Activated naive CD4-positive, alpha-beta T cell treated with anti-CD3 and anti-CD28 coated beads, Interleukin-2, amount 50 U/mL, for 16 hours (primary cell): ENCODE results near the gene SCYL2.
"Not testable (repeated sequence)": the region's sequence is repeated elsewhere in the genome, so short reads cannot be mapped to it uniquely, and the experiment has no call there.

Experiments used
- DNase-seq: peaks from one replicate; pipeline ENCODE4 v3.0.0-alpha.2; 2020

Gene SCYL2

DNA sequence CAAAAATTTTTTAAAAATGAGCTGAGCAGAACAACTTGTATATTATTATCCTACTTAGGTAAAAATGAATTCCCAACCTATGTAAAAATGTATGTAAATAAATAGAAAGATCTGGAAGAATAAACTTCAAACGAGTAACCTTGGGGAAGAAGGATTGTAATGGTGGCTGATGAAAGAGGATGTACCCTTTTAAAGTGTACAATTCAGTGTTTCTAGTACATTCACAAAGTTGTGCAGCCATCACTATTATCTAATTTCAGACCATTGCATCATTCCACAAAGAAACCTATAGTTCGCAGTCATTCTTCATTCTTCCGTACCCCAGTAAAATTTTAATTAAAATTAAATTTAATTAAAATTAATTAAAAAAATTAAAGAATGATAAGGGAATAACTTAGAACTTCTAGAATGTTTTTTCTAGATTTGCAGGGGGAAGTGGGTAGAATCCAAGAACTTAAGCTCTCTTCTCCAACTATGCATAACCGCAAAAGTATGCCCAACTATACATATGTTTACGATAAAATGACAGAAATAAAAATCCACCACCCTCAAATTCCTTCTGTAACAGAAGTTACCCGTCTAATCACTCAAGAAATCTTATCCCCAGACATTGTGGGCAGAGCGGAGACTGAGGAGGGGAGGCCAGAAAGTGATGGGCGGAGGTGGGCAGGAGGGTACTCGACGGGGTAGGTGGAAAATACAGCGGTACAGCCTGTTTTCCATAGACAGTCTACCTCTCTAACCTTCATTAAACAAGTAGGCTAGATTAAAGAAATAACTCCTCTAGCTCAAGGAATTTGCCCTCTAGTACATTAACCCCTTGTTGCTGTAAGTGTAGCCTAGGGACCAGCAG, 1.0 kb upstream of the SCYL2 start:
- DNase-seq = no peak

DNA sequence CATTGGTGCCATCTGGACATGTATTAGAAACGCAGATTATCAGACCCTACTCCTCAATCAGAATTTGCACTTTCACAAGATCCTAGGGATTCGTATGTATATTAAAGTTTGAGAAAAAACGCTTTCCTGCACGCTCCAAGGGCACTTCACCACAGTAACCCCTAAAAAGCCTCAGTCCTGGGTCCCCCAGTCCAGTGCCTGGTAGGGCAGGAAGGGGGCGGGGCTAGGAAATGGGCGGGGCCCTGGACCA, 467 bp upstream of the SCYL2 start:
- peak; percentile 93 for DNase-seq

DNA sequence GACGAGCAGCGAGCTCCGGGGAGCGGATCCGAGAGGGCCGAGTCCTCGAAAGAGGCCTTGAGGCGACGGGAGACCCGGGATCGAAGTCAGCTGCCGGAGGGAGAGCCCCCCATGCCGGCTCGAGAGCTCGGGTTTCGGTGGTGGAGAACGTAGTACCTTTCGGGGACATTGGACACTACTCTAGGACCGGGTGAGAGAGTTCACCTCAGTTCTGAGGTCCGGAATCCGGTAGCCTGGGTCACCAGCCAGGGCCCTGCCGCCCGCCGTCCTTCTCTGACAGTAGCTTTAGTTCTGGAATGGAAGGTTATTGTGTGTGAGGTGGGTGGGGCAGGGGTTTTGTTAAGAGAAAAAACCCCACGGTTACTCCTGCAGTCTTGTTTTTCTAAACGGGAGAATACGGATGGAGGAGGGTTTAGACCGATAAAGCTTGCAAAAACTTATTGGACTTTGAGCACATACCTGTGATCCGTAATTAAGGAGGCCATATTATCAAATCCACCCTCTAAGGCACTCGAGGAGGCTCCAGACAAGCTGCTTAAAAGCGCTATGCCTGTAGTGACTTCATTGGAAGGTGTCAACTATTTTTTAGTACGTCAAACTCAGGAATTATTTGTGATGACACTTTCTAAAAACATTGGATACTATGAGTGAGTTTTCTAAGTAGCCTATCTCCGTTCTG, 765 bp downstream of the SCYL2 start:
- DNase-seq = peak; percentile 14

DNA sequence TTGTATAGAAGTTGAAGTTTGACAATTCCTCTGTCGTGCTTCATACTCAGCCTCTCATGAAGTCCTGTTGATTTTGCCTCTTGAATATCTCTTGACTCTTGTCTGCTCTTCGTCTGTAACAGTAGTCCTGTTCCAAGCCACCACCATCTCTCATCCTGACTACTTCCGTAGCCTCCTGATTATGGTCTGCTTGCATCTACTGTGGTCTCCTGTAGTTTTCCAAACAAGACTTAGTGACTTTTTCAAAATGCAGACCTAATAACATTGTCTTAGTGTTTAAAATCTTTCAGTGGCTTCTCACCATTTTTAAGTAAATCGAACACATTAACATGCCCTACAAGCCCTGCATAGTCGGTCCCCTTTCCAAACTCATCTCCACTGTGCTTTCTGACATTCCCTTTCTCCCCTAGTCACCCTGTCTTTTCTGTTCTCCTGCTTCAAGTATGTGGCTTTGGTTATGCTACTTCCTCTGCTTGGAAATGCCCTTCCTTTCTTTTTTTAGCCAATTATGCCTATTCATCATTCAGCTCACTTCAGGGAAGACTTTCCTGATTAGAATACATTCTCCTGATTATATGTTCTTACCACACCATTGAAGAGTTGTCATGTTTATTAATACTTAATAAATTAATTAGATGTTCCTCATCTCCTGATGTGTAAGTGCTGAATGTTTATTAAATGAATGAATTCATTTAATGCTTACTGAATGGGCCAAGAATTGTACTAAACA, 2.0 kb downstream of the SCYL2 start:
- no peak for DNase-seq

DNA sequence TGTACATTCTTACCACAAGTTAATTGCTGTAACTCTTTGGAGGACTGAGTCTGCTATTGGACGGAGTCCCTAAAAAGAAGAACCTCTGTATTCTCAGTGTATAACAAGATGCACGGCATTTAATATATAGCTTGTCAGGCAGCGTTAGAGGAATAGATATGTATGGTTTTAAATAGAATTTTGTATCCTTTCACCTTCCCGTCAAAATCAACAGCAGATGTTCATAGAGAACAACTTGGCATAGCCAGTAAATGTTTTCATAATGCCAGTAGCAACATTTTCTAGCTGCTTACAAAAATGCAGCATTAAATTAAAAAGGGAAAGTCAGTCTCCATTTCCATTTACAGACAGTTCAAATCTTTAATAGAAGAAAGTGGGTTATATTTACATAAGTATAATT, 6.8 kb downstream of the SCYL2 start:
- no peak for DNase-seq

DNA sequence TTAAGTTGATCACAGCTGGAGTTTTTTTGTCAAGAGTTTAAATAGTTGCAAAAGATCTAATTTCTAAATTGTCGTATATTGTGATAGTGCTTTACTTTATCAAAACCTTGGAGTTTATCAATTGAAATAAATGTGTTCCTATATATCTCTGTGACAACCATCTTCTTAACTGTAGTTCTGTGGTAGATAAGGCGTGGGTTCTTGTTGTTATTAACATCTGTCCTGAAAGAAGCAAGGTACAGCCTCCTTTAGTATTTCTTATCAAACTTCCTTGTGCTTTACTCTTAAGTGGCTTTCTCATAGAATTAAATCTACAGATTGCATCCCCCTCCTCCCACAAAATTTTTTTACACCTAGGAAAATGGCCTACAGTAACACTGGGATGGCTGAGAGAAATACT, 7.3 kb downstream of the SCYL2 start:
- DNase-seq = no peak

DNA sequence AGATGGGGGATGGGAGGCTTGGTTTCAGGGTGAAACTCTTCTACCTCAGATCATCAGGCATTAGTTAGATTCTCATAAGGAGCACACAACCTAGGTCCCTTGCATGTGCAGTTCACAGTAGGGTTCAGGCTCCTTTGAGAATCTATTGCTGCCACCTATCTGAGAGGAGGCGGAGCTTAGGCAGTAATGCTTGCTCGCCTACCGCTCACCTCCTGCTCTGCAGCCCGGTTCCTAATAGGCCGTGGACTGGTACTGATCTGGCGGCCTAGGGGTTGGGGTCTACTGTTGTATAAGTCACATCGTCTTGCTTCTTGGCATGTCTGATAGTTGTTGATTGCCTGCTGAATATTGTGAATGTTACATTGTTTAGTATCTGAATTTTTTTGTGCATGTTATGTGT, 12.2 kb downstream of the SCYL2 start:
- DNase-seq = no peak

DNA sequence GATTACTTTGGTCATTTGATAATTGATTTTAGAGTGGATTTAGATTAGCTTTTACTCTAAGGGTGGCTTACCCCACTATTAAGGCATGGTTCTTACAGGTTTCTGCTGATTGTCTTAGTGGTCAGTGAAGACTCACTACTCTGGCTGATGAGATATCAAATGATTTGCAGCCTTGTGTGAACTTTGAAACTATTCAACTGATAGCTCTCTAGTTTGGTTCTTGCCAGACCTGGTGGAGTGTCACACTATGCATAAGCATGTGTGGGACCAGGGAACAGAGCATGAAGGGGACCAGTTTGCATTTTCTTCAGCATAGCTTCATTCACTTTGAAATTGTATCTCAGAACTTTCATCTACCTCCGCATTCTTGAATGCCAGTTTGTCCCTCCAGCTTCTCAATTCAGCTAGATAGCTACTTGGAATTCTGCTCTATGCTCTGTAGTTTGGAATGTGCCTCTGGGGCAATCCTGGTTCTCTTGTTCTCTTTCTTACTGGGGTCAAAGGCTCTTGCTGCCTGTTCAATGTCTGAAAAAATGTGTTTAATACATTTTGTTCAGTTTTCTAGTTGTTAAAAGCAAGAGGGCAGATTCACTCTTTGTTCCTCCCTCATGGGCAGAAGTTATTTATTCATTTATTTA, 12.7 kb downstream of the SCYL2 start:
- DNase-seq = no peak

DNA sequence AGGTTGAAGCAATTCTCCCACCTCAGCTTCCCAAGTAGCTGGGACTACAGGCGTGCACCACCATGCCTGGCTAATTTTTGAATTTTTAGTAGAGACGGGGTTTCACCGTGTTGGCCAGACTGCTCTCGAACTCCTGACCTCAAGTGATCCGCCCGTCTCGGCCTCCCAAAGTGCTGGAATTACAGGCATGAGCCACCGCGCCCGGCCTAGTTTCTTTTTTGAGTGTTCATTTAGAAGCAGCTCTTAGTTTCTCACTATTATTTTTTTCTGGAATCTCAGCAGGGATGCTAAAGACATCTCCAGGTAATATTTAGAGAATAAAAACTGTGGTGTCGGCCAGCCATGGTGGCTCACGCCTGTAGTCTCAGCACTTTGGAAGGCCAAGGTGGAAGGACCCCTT, 17.6 kb downstream of the SCYL2 start:
- DNase-seq = not testable (repeated sequence)

DNA sequence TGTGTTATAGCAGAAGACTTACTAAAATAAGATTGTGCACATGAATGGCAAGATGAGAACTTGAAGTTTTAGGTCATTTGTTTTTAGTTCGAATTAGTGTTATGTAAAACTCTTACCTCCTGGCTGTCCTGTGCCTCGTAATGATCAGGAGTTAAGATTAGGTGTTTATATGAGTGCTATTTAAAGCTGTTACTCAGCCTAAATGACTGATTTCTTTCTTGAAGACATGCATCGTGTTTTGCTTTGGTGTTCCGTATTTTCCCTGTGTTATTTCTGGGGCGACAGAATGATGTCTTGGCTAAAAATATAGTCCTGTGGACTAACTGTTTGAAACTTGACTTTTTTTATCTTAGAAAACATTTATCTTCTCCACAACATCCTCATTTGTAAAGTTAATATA, 22.1 kb downstream of the SCYL2 start:
- no peak for DNase-seq

DNA sequence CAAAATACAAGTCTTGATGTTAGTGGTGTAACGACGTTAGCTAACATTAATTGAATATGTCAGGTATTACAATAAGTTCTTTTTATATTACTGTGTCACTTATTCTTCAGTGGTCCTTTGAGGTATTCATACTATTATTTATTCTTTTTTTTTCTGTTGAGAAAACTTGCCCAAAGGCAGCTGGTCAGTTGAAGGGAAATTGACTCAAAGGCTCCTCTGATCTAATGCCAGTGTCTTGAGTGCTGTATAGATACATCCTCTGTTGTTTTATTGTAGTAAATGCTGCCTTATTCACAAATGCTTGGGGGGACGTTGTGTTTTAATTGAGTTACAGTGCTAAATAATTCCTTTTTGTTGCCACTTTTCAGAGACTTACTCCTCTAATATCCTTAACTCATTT, 23.0 kb downstream of the SCYL2 start:
- no peak for DNase-seq

DNA sequence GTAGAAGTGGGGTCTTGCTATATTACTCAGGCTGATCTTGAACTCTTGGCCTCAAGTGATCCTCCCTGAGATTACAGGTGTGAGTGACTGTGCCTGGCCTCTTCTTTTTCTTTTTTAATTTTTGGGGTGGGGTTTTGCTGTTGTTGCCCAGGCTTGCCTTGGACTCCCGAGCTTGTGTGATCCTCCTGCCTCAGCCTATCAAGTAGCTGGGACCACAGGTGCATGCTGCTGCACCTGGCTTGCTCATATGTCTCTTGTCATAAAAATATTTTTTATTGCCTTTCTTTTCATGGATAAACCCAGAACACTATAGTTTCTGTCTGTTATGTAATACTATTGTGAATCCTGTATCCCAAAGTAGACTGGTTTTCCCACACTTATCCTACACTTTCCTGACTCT, 26.0 kb downstream of the SCYL2 start:
- no peak for DNase-seq

DNA sequence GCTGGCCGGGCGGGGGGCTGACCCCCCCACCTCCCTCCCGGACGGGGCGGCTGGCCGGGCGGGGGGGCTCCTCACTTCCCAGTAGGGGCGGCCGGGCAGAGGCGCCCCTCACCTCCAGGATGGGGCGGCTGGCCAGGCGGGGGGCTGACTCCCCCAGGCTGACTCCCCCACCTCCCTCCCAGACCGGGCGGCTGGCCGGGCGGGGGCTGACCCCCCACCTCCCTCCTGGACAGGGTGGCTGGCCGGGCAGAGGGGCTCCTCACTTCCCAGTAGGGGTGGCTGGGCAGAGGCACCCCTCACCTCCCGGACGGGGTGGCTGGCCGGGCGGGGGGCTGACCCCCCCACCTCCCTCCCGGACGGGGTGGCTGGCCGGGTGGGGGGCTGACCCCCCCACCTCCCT, 27.4 kb downstream of the SCYL2 start:
- DNase-seq = not testable (repeated sequence)

DNA sequence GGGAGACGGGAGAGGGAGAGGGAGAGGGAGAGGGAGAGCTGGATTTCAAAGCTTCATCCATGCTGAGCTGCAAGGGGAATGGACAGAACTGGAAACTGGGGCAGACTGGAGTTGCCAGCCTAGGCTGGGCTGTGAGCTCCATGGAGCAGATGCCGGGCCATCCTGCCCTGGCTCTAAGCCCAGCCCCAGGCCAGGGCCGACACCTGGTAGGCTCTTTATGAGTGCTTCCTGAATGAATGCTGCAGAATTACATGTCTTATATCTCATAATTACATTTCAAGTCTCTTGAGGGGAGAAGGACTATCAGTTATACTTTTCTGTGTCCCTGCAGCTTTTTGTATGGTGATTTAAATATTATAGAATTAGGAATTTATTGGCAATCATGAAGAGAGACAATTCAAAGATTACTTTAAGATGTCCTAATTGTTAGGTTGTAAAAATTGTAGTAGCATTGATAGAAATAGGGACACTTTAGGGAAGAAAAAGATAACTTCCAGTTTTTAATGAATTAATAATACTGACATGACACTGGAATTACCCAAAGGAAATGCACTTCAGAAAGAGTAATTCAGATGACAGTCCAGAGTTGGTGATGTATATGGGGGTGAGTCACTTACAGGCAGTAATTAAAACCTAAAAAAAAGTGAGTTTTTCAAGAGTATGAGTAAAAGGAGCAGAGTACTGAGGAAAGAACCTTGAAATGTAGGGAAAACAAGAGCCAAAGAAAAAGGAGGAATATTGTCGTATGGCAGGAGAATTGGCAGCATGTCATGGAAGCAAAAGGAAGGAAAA, 29.0 kb downstream of the SCYL2 start:
- DNase-seq = no peak

DNA sequence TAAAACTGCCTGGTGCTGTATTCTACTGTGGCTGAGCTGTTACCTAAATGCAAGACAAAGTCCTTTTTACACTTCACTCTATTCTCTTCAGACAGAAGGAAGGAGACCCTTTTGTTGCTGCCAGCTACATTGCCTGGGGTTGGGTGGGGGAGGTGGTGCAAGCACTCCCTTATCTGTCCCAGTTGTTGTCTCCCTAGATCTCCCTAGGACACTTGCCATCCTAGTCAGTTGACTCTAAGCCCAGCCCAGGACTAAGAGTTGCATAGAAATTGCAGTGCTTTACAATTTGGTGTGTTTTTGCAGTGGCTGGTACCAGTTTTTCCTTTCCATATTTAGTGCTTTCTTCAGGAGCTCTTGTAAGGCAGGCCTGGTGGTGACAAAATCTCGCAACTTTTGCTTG, 35.1 kb downstream of the SCYL2 start:
- DNase-seq = no peak

DNA sequence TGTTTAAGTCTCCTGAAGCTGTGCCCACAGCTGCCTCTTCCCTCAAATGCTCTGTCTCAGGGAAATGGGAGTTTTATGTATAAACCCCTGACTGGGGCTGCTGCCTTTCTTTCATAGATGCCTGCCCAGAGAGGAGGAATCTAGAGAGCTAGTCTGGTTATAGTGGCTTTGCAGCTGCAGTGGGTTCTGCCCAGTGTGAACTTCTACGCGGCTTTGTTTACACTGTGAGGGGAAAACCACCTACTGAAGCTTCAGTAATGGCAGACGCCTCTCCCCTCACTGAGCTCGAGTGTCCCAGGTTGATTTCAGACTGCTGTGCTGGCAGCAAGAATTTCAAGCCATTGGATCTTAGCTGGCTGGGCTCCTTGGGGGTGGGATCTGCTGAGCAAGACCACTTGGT, 36.9 kb downstream of the SCYL2 start:
- no peak for DNase-seq

DNA sequence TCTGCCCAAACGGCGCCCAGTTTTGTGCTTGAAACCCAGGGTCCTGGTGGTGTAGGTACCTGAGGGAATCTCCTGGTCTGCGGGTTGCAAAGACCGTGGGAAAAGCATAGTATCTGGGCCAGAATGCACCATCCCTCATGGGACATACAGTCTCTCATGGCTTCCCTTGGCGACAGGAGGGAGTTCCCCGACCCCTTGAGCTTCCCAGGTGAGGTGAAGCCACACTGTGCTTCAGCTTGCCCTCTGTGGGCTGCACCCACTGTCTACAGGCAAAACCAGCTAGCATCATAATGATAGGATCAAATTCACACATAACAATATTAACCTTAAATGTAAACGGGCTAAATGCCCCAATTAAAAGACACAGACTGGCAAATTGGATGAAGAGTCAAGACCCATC, 37.4 kb downstream of the SCYL2 start:
- DNase-seq = not testable (repeated sequence)

DNA sequence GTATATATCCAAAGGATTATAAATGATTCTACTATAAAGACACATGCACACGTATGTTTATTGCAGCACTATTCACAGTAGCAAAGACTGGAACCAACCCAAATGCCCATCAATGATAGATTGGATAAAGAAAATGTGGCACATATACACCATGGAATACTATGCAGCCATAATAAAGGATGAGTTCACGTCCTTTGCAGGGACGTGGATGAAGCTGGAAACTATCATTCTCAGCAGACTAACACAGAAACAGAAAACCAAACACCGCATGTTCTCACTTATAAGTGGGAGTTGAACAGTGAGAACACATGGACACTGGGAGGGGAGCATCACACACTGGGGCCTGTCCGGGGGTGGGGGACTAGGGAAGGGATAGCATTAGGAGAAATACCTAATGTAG, 41.2 kb downstream of the SCYL2 start:
- not testable (repeated sequence) for DNase-seq

DNA sequence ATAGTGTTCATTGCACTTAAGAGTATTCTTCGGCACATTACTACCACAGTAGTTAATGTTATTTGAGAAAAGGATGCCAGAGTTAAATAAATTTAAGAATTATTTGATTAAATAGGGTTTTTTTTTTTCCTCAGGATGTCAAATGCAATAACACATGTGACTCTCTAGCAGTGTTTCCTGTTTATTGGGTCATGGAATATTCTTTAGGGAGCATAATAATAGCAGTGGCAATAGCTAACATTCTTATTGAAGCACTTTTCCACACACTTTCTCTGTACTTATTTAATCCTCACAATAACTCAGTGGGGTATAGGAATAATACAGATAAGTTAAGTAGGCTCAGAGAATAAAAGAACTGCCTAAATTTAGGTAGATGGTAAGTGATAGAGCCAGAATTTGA, 44.3 kb downstream of the SCYL2 start:
- no peak for DNase-seq

DNA sequence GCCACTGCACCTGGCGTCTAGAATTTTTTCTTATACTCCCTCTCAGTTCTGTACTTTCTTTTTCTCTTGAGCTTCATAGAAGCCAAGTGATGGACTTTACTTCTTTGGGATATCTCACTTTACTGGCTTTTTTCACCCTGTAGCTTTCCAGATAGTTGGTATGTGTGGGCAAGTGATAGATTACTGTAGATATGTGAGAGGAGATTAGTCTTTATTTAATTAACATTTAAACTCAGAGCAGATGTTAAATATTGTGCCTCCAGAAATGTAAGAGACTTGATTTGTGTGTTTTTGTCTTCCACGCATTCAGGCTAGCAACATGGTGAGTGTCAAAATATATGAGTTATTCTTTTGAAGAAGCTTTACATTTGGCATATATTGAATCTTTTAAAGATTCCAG, 50.4 kb downstream of the SCYL2 start:
- DNase-seq = no peak

DNA sequence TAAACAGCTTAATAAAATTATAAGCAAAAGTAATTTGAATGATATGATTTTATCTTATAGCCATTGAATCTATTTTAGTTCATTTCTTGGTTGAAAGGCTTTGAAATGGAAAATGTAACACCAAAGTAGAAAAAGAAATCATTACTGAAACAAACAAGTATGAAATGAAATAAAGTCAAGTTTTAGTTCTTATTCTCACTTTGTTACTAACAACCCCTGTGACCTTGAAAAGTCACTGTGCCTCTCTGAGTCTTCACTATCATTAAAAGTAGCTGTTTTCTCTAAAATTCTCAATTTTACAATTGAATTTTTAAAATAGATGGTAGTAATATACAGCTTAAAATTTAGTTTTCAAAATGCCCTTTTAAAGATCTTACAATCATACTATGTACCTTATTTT, 57.5 kb downstream of the SCYL2 start:
- DNase-seq = no peak

DNA sequence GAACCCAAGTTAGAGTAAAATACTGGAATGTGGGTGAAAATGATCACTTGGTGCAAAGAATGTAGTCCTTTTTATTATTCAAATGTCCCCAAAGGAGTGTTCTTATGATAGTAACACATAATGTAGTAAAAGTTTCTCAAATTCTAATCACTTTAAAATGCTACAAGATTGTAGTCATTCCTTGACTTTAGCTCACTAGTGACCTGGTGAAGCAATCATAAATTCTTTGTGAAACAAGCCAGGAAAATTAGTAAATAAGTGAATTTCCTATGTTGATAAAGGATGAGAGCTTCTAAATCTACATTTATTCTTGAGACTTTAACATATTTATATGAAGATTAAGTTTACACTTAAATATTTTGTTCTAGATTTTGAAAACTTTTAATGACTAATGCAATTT, 59.2 kb downstream of the SCYL2 start:
- DNase-seq = no peak

DNA sequence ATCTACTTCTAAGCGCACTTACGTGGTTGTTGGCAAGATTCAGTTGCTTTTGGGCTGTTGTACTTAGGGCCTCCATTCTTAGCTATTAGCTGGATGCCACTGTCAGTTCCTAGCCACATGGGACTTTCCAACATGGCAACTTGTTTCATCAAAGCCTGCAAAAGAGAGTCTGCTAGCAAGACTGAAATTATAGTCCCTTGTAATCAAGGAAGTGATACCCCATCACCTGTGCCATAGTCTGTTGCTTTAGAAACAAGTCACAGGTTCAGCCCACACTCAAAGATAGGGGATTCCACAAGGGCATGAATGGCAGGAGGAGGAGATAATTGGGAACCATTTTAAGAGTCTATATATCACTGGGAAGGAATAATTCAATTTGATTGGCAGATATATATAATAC, 62.8 kb downstream of the SCYL2 start:
- DNase-seq = no peak
